Mucosa of gallbladder (tissue), 1 donor: ENCODE data around the gene TAS2R8. TPM values are rescaled to one million over a fixed set of nuclear protein-coding genes. Genes with fewer than 3 reads are reported as not detected.

ENCODE experiments used
- total RNA-seq: library from RNA; stranded (reverse); gene quantifications from one replicate; pipeline ENCODE4 v1.2.1, GENCODE V29; 2021
- donor health status: DM: no; HTN: no; CAD: no.

The TAS2R8 gene
- total RNA-seq, 1 donor from 2014 or later = not detected

Other genes with a start within 250 kb of the TAS2R8 start
- gene MAGOHB, start 193.7 kb downstream of the TAS2R8 start, total RNA-seq = 11.9 TPM
- 12.3 TPM for gene STYK1, start 133.2 kb downstream of the TAS2R8 start, total RNA-seq
- gene YBX3, start 84.0 kb downstream of the TAS2R8 start, total RNA-seq = 159 TPM
- gene TAS2R7, start 4.7 kb downstream of the TAS2R8 start, total RNA-seq = not detected
- gene TAS2R9, start 2.9 kb upstream of the TAS2R8 start, total RNA-seq = not detected
- 0.92 TPM for gene TAS2R10, start 19.1 kb upstream of the TAS2R8 start, total RNA-seq
- gene PRR4, start 42.2 kb upstream of the TAS2R8 start, total RNA-seq = 2.6 TPM
- gene PRH1, start 77.0 kb upstream of the TAS2R8 start, total RNA-seq = 13.8 TPM
- 0.78 TPM for gene TAS2R13, start 102.3 kb upstream of the TAS2R8 start, total RNA-seq
- gene PRH2, start 122.0 kb upstream of the TAS2R8 start, total RNA-seq = not detected
- gene TAS2R14, start 132.0 kb upstream of the TAS2R8 start, total RNA-seq = 1.4 TPM
- gene TAS2R50, start 179.6 kb upstream of the TAS2R8 start, total RNA-seq = 1.3 TPM
- gene TAS2R20, start 191.0 kb upstream of the TAS2R8 start, total RNA-seq = 0.89 TPM
- 1.9 TPM for gene TAS2R19, start 215.3 kb upstream of the TAS2R8 start, total RNA-seq
- 3.1 TPM for gene TAS2R31, start 224.1 kb upstream of the TAS2R8 start, total RNA-seq